ENCODE data around the gene FAM219B. TPM values are rescaled to one million over a fixed set of nuclear protein-coding genes. Genes with fewer than 3 reads are reported as not detected.

FAM219B gene
- total RNA-seq: 23.9 and 27.3 TPM in 2 replicates

GRCh38 chr15:74906450-74907162, at the start of gene FAM219B:
Gene FAM219B, minus strand, starts transcription at chr15:74906851. Its CDS starts 51 bp downstream, at chr15:74906800.

GRCh38 chr15:74937590-74938371, 31.1 kb upstream of the FAM219B start, which contains the start of gene COX5A:
Gene COX5A, minus strand, starts transcription at chr15:74938073. Its CDS starts 59 bp downstream, at chr15:74938014.

GRCh38 chr15:74889883-74890664, 16.6 kb downstream of the FAM219B start, which contains the start of gene MPI:
Gene MPI, plus strand, starts transcription at chr15:74890042. Its CDS starts 32 bp downstream, at chr15:74890074.

GRCh38 chr15:74873036-74873755, 33.5 kb downstream of the FAM219B start, which contains the start of gene SCAMP2:
Gene SCAMP2, minus strand, starts transcription at chr15:74873365. Its CDS starts 110 bp downstream, at chr15:74873255.

Other genes with a start within 250 kb of the FAM219B start
- gene EDC3, start 210.8 kb downstream of the FAM219B start, total RNA-seq: 8.2 and 10.3 TPM in 2 replicates
- 0.23 TPM in 1 of 2 replicates, not detected in the other for gene CYP1A1, start 181.3 kb downstream of the FAM219B start, total RNA-seq
- not detected in 2 replicates for gene CYP1A2, start 158.0 kb downstream of the FAM219B start, total RNA-seq
- 18.0 and 22.0 TPM in 2 replicates for gene CSK, start 124.8 kb downstream of the FAM219B start, total RNA-seq
- 0.23 TPM in 1 of 2 replicates, not detected in the other for gene LMAN1L, start 94.0 kb downstream of the FAM219B start, total RNA-seq
- not detected in 2 replicates for gene CPLX3, start 80.2 kb downstream of the FAM219B start, total RNA-seq
- 14.0 and 25.5 TPM in 2 replicates for gene ULK3, start 63.7 kb downstream of the FAM219B start, total RNA-seq
- 51.5 and 94.1 TPM in 2 replicates for gene SCAMP2, start 33.5 kb downstream of the FAM219B start, total RNA-seq
- gene MPI, start 16.8 kb downstream of the FAM219B start, total RNA-seq: 62.5 and 83.4 TPM in 2 replicates
- 109 and 134 TPM in 2 replicates for gene COX5A, start 31.2 kb upstream of the FAM219B start, total RNA-seq
- gene RPP25, start 49.9 kb upstream of the FAM219B start, total RNA-seq: 24.8 and 45.2 TPM in 2 replicates
- 0.58 and 0.68 TPM in 2 replicates for gene SCAMP5, start 88.7 kb upstream of the FAM219B start, total RNA-seq
- gene PPCDC, start 116.7 kb upstream of the FAM219B start, total RNA-seq: 4.4 and 5.4 TPM in 2 replicates